Panc1 (cell line): Measurements from ENCODE around the gene TTC21B. TPM values are rescaled to one million over a fixed set of nuclear protein-coding genes. Genes with fewer than 3 reads are reported as not detected.

Experiments
- ATAC-seq: fragments of 200-7000 bp; cut with Tn5 transposase; 2 replicates; pipeline ENCODE4 v1.9.1; 2020; ENCODE audit warnings: mild to moderate bottlenecking, moderate library complexity
- BruUV-seq: library from RNA; stranded (reverse); fragments of 400-500 nt; replicated peaks from 2 replicates; lab custom pipeline; 2021; lab: Mats Ljungman, UMichigan
- CTCF ChIA-PET: fragments of 300-600 bp; sonication (Branson Sonifier 250); formaldehyde crosslinking; loops from one replicate; lab custom pipeline; 2022; ENCODE audit warnings: antibody characterized with exemption; lab: Charles Lee
- POLR2A ChIA-PET: fragments of 300-600 bp; sonication (Branson Sonifier 250); formaldehyde crosslinking; loops from one replicate; lab custom pipeline; 2022; ENCODE audit warnings: antibody characterized with exemption; lab: Charles Lee
- DNase-seq: peaks from one replicate; pipeline ENCODE4 v3.0.0-alpha.2; 2010; ENCODE audit warnings: low read depth, low spot score
- H3K27ac ChIP-seq: 2 replicates; pipeline ENCODE4 v1.5.1; 2011; ENCODE audit warnings: mild to moderate bottlenecking, low read length, inconsistent platforms
- H3K27me3 ChIP-seq: fragments of 200-500 bp; sonication (Bioruptor generic); 2 replicates; pipeline ENCODE4 v1.6.0; 2014; ENCODE audit warnings: low read length, inconsistent platforms; ENCODE audit not compliant: control insufficient read depth, insufficient read depth
- H3K36me3 ChIP-seq: fragments of 200-500 bp; sonication (Bioruptor generic); 2 replicates; pipeline ENCODE4 v1.5.1; 2014; ENCODE audit warnings: inconsistent platforms, mild to moderate bottlenecking, low read length, moderate library complexity; ENCODE audit not compliant: control insufficient read depth, insufficient read depth
- H3K4me1 ChIP-seq: 2 replicates; pipeline ENCODE4 v1.5.1; 2011; ENCODE audit warnings: inconsistent platforms, mild to moderate bottlenecking, low read length, moderate library complexity; ENCODE audit not compliant: control insufficient read depth, insufficient read depth
- H3K4me3 ChIP-seq, 2 experiments: 2 replicates each; pipeline ENCODE4 v1.5.1; 2011 to 2012; ENCODE audit warnings: low read depth in 2 of 2, low read length in 2 of 2, mild to moderate bottlenecking in 2 of 2, inconsistent platforms in 1 of 2, moderate library complexity in 1 of 2
- H3K9me3 ChIP-seq: fragments of 200-500 bp; sonication (Bioruptor generic); 2 replicates; pipeline ENCODE4 v1.5.1; 2014; ENCODE audit warnings: low read depth, mild to moderate bottlenecking, inconsistent platforms, low read length, moderate library complexity; ENCODE audit not compliant: control insufficient read depth, insufficient read depth
- CTCF ChIP-seq: fragments of 450-650 bp; IDR thresholded peaks from 2 replicates; pipeline ENCODE4 v1.5.1; 2017; ENCODE audit warnings: mild to moderate bottlenecking
- POLR2AphosphoS5 ChIP-seq: IDR thresholded peaks from 2 replicates; pipeline ENCODE4 v1.6.1; 2012; ENCODE audit warnings: mild to moderate bottlenecking, low read depth, low read length, moderate library complexity
- REST ChIP-seq, 2 experiments: IDR thresholded peaks; 2 replicates each; pipeline ENCODE4 v1.6.1; 2011 to 2012; ENCODE audit warnings: low read depth in 2 of 2, control low read depth in 1 of 2, low read length in 1 of 2, mild to moderate bottlenecking in 1 of 2, moderate library complexity in 1 of 2; ENCODE audit not compliant: insufficient read depth in 1 of 2
- SIN3A ChIP-seq: IDR thresholded peaks from 2 replicates; pipeline ENCODE4 v1.6.1; 2012; ENCODE audit warnings: low read depth, mild to moderate bottlenecking, low read length, moderate library complexity, borderline replicate concordance; ENCODE audit not compliant: insufficient read depth
- TCF7L2 ChIP-seq: IDR thresholded peaks from 2 replicates; pipeline ENCODE4 v1.6.1; 2011; ENCODE audit warnings: mild to moderate bottlenecking, low read depth, low read length, inconsistent platforms
- in situ Hi-C: cut with HindIII; loops from 2 replicates; pipeline ENCODE4 v1.10.0; 2016; ENCODE audit warnings: low sequenced_read_pairs, low pct_unique_long_range_greater_than_20kb
- intact Hi-C: fragments of 100-400 bp; cut with micrococcal nuclease; formaldehyde crosslinking; loops from one replicate; pipeline ENCODE4 v1.10.0; 2022; ENCODE audit not compliant: unreplicated experiment
- total RNA-seq: library from RNA; stranded (reverse); gene quantifications from one replicate; pipeline ENCODE4 v1.2.1, GENCODE V29; 2021; ENCODE audit not compliant: unreplicated experiment

TTC21B gene
- total RNA-seq, 1 experiment from 2014 or later: 12.4 TPM

GRCh38 chr2:165941827-165942226, 11.7 kb downstream of the TTC21B start:
- peaks cover 3% of the 10 kb centered on the region for H3K36me3 ChIP-seq
- no peaks in the 10 kb centered on the region for H3K4me1 ChIP-seq
- in situ Hi-C loops: no loop called here
- ChIA-PET POLR2A (no interaction called here), CTCF (no interaction called here)
- no peak for TF ChIP-seq REST (IDR thresholded peaks at IDR 0.05; ENCODE audit: insufficient read depth in 1 of 2, low read depth in 2 of 2, low read length in 1 of 2)
- no peak for TF ChIP-seq SIN3A
- TF ChIP-seq POLR2AphosphoS5: no peak
- no peak for TF ChIP-seq TCF7L2
- no peak for TF ChIP-seq CTCF
- ATAC-seq (no peak), DNase-seq (no peak)
- no peaks in the 10 kb centered on the region for H3K27me3 ChIP-seq
- H3K9me3 ChIP-seq: no peaks in the 10 kb centered on the region
- BruUV-seq: no TSS peak
- intact Hi-C loops: no loop called here
- no peak overlapping the region for H3K4me3 ChIP-seq
- H3K27ac ChIP-seq: no peak overlapping the region

GRCh38 chr2:165938237-165938636, 15.3 kb downstream of the TTC21B start:
- intact Hi-C loops: no loop called here
- H3K27me3 ChIP-seq: no peaks in the 10 kb centered on the region
- ATAC-seq: no peak
- no TSS peak for BruUV-seq
- no peaks in the 10 kb centered on the region for H3K4me1 ChIP-seq
- TF ChIP-seq POLR2AphosphoS5 (no peak), TCF7L2 (no peak), REST (IDR thresholded peaks at IDR 0.05; ENCODE audit: insufficient read depth in 1 of 2, low read depth in 2 of 2, low read length in 1 of 2) (no peak), CTCF (no peak), SIN3A (no peak)
- ChIA-PET CTCF (no interaction called here), POLR2A (no interaction called here)
- no peak overlapping the region for H3K4me3 ChIP-seq
- in situ Hi-C loops: no loop called here
- H3K27ac ChIP-seq: no peak overlapping the region
- peaks cover 3% of the 10 kb centered on the region for H3K36me3 ChIP-seq
- DNase-seq: no peak
- no peaks in the 10 kb centered on the region for H3K9me3 ChIP-seq
